CD8-positive, alpha-beta memory T cell (primary cell): Measurements from ENCODE around the gene ERFL. TPM values are rescaled to one million over a fixed set of nuclear protein-coding genes. Genes with fewer than 3 reads are reported as not detected.
A peak's percentile ranks its signal among the peaks of the same experiment; 100 is the strongest.

Experiments
- CTCF ChIA-PET: fragments of 350-600 bp; sonication (Branson Sonifier 250); formaldehyde crosslinking; loops from one replicate; lab custom pipeline; 2021; ENCODE audit warnings: antibody characterized with exemption; lab: Charles Lee
- POLR2A ChIA-PET: fragments of 350-600 bp; sonication (Branson Sonifier 250); formaldehyde crosslinking; loops from one replicate; lab custom pipeline; 2021; ENCODE audit warnings: antibody characterized with exemption; lab: Charles Lee
- DNase-seq, 5 donors: peaks; one replicate each; pipeline versions ENCODE4 v3.0.0 to v3.0.0-alpha.2; 2020 to 2022; ENCODE audit warnings: mixed read lengths in 1 of 5
- H3K27ac ChIP-seq: one replicate; pipeline ENCODE4 v1.7.0; 2013; ENCODE audit warnings: low read depth, mild to moderate bottlenecking, low read length, moderate library complexity
- H3K27me3 ChIP-seq: 2 replicates; pipeline ENCODE4 v1.7.0; 2013; ENCODE audit warnings: low read length, mild to moderate bottlenecking; ENCODE audit not compliant: insufficient read depth, poor library complexity, severe bottlenecking
- H3K36me3 ChIP-seq: 2 replicates; pipeline ENCODE4 v1.7.0; 2013; ENCODE audit warnings: mild to moderate bottlenecking, low read length, moderate library complexity; ENCODE audit not compliant: insufficient read depth
- H3K4me1 ChIP-seq: 2 replicates; pipeline ENCODE4 v1.7.0; 2013; ENCODE audit warnings: mild to moderate bottlenecking, low read length, moderate library complexity; ENCODE audit not compliant: insufficient read depth
- H3K4me3 ChIP-seq: 2 replicates; pipeline ENCODE4 v1.7.0; 2013; ENCODE audit warnings: mild to moderate bottlenecking, low read length
- H3K9me3 ChIP-seq: 2 replicates; pipeline ENCODE4 v1.7.0; 2013; ENCODE audit warnings: mild to moderate bottlenecking, low read length
- H3K27ac Mint-ChIP-seq, 8 donors: one replicate each; pipeline ENCODE4 v1.8.0; 2020 to 2021; ENCODE audit warnings: mixed read lengths in 8 of 8, mild to moderate bottlenecking in 6 of 8, inconsistent platforms in 3 of 8, moderate library complexity in 3 of 8
- H3K27me3 Mint-ChIP-seq, 2 donors: one replicate each; pipeline ENCODE4 v1.8.0; 2020 to 2021; ENCODE audit warnings: mixed read lengths in 2 of 2, mild to moderate bottlenecking in 1 of 2, moderate library complexity in 1 of 2
- H3K36me3 Mint-ChIP-seq, 3 donors: one replicate each; pipeline ENCODE4 v1.8.0; 2020 to 2021; ENCODE audit warnings: mixed read lengths in 3 of 3, inconsistent platforms in 1 of 3, mild to moderate bottlenecking in 1 of 3
- H3K4me1 Mint-ChIP-seq, 3 donors: one replicate each; pipeline ENCODE4 v1.8.0; 2020 to 2021; ENCODE audit warnings: mixed read lengths in 3 of 3, inconsistent platforms in 1 of 3, mild to moderate bottlenecking in 1 of 3
- H3K4me3 Mint-ChIP-seq, 7 donors: one replicate each; pipeline ENCODE4 v1.8.0; 2020 to 2021; ENCODE audit warnings: mixed read lengths in 7 of 7, mild to moderate bottlenecking in 6 of 7, moderate library complexity in 4 of 7, inconsistent platforms in 2 of 7
- H3K9me3 Mint-ChIP-seq, 5 donors: one replicate each; pipeline ENCODE4 v1.8.0; 2020 to 2022; ENCODE audit warnings: mixed read lengths in 5 of 5, mild to moderate bottlenecking in 3 of 5, moderate library complexity in 2 of 5, inconsistent platforms in 1 of 5
- polyA plus RNA-seq: library from polyadenylated mRNA; unstranded; fragments of 300-500 nt; fragmentation: Illumina TruSeq; gene quantifications from one replicate; pipeline ENCODE4 v1.2.3, GENCODE V29; 2021
- total RNA-seq, 2 experiments: library from RNA; stranded (reverse); gene quantifications; one replicate each; pipeline ENCODE4 v1.2.3, GENCODE V29; 2021

Gene ERFL
- total and polyA plus RNA-seq, 3 experiments from 2014 or later, result 1.3 to 1.4 TPM; not detected in 1

- Histone ChIP-seq H3K36me3 (no peaks in the 10 kb centered on the region), H3K27ac (no peak overlapping the region), H3K27me3 (peaks cover 36% of the 10 kb centered on the region), H3K9me3 (no peaks in the 10 kb centered on the region), H3K4me3 (no peak overlapping the region), H3K4me1 (peaks cover 55% of the 10 kb centered on the region)
- peaks cover 8 to 19% of the 10 kb centered on the region in 2 donors for H3K27me3 Mint-ChIP-seq
- peaks cover 0 to 4% (median 0%) of the 10 kb centered on the region in 3 donors for H3K36me3 Mint-ChIP-seq
- no peak for DNase-seq
- no peaks in the 10 kb centered on the region for H3K9me3 Mint-ChIP-seq
- CTCF ChIA-PET, result no interaction called here
- H3K4me3 Mint-ChIP-seq, result peak overlapping the region in 5 of 7 donors; percentile 28 to 50 (median 30)
- peak overlapping the region in 2 of 8 donors; percentile 34 to 61 for H3K27ac Mint-ChIP-seq
- peaks cover 35 to 53% (median 37%) of the 10 kb centered on the region in 3 donors for H3K4me1 Mint-ChIP-seq
- POLR2A ChIA-PET, result no interaction called here
These were observed 14.5 kb downstream of the ERFL start for GRCh38 chr19:41913538-41914423.

DNA sequence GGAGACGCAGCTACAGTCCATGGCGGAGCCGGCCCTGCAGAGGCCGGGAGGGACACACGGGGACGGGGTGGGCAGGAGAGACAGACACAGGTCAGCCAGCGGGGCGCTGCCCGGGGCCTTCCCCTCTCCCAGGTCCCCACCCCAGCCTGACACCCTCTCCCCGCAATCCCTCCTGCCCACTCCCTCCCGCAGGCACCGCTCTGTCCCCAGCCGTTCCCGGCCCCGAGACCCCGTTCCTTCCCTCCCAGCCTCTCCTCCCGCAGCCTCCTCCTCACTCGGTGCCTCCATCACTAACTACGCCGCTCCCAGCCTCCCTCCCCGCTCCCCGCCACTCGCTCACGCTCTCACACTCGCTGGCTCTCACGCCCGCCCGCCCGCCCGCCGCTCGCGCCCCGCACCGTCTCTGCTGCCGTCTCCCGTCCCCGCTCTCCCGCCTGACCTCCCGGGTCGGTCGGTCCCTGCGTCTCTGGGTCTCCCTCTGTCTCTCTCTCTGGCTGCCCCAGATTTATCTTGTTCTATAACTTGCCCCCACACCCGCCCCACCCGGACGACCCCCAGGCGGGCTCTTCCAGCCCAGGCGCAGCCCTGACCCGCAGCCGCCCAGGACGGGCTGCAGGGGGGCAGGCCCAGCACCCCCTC lies 15.2 kb downstream of the ERFL start:
- Mint-ChIP-seq H3K36me3 (peaks cover 0 to 8% (median 0%) of the 10 kb centered on the region in 3 donors), H3K27ac (no peak overlapping the region), H3K4me1 (peaks cover 35 to 55% (median 37%) of the 10 kb centered on the region in 3 donors), H3K27me3 (peaks cover 8 to 19% of the 10 kb centered on the region in 2 donors), H3K4me3 (peak overlapping the region in 3 of 7 donors; percentile 45 to 81 (median 50)), H3K9me3 (no peaks in the 10 kb centered on the region)
- ChIA-PET POLR2A (interaction anchor here (0.6 to 2.0 kb wide), 5 partner anchors 15 to 54 kb away, joined by 3 to 11 read pairs (median 5); no protein-coding TSS in a partner anchor), CTCF (interaction anchor here (2.2 kb wide), 1 partner anchor 40 kb away, joined by 8 read pairs; no protein-coding TSS in a partner anchor)
- DNase-seq, result no peak
- Histone ChIP-seq H3K9me3 (no peaks in the 10 kb centered on the region), H3K27ac (no peak overlapping the region), H3K4me3 (no peak overlapping the region), H3K27me3 (peaks cover 36% of the 10 kb centered on the region), H3K4me1 (peaks cover 55% of the 10 kb centered on the region), H3K36me3 (no peaks in the 10 kb centered on the region)

- H3K4me1 ChIP-seq, result peaks cover 55% of the 10 kb centered on the region
- H3K27me3 Mint-ChIP-seq, result peaks cover 8 to 20% of the 10 kb centered on the region in 2 donors
- H3K4me3 Mint-ChIP-seq, result peak overlapping the region; percentile 11 to 74 (median 60)
- H3K36me3 ChIP-seq, result no peaks in the 10 kb centered on the region
- DNase-seq, result no peak
- no peak overlapping the region for H3K4me3 ChIP-seq
- H3K27me3 ChIP-seq, result peaks cover 34% of the 10 kb centered on the region
- H3K9me3 Mint-ChIP-seq, result no peaks in the 10 kb centered on the region
- peak overlapping the region in 7 of 8 donors; percentile 72 to 88 (median 75) for H3K27ac Mint-ChIP-seq
- H3K27ac ChIP-seq, result no peak overlapping the region
- ChIA-PET CTCF (interaction anchor here (1.5 to 2.2 kb wide), 4 partner anchors 12 to 53 kb away, joined by 3 to 8 read pairs (median 5); partner anchors contain the start of gene RPS19), POLR2A (interaction anchor here (0.6 to 2.0 kb wide), 10 partner anchors 9 to 53 kb away, joined by 3 to 16 read pairs (median 4); no protein-coding TSS in a partner anchor)
- no peaks in the 10 kb centered on the region for H3K9me3 ChIP-seq
- peaks cover 38 to 59% (median 40%) of the 10 kb centered on the region in 3 donors for H3K4me1 Mint-ChIP-seq
- H3K36me3 Mint-ChIP-seq, result peaks cover 0 to 12% (median 0%) of the 10 kb centered on the region in 3 donors
These were observed 16.1 kb downstream of the ERFL start for GRCh38 chr19:41911889-41912731.

DNA sequence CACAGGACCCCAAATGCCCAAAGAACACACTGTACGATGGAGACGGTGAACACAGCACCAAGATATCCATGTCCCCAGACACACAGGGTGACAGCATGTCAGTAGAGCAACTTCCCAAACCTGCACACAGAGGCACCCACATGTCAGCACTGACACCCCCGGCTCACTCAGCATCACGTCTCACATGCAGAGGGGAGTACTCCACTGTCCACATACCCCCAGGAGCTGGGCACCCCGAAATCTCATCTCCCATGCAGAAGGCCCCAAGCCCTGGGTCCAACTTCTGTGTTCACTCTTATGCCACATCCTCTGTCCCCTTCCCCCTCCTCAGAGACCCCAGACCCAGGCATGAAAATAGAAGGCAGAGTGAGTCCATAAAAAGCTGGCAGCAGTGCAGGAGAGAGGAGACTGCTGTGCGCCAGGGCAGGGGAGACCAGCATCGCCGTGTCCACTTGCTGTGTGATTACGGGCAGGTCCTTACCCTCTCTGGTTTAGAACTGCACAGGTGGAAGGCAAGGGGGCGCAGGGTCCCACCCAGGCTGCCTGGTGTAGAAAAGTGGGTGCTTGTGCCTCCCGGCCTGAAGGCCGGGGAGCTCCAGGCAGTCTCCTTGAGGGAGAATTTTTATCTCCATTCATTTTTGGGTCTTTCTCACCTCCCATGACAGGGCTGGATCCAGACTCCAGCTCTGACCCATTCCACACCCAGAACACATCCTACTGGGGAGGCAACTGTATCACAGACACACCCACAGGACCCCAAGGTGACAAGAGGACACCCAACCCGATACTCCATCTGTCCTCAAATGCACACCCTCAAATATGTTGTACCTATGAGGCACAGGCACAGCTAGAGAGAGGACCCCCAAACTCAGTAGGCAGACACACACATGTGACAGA lies 17.0 kb downstream of the ERFL start:
- peaks cover 42 to 65% (median 43%) of the 10 kb centered on the region in 3 donors for H3K4me1 Mint-ChIP-seq
- no peak overlapping the region for H3K4me3 ChIP-seq
- no peak for DNase-seq
- H3K27ac Mint-ChIP-seq, result peak overlapping the region; percentile 37 to 88 (median 76)
- no peaks in the 10 kb centered on the region for H3K9me3 Mint-ChIP-seq
- peaks cover 50% of the 10 kb centered on the region for H3K4me1 ChIP-seq
- peaks cover 8 to 20% of the 10 kb centered on the region in 2 donors for H3K27me3 Mint-ChIP-seq
- POLR2A ChIA-PET, result interaction anchor here (0.7 to 2.0 kb wide), 8 partner anchors 8 to 38 kb away, joined by 4 to 16 read pairs (median 5); no protein-coding TSS in a partner anchor
- peaks cover 0 to 19% (median 3%) of the 10 kb centered on the region in 3 donors for H3K36me3 Mint-ChIP-seq
- peak overlapping the region; percentile 39 to 74 (median 60) for H3K4me3 Mint-ChIP-seq
- H3K27ac ChIP-seq, result no peak overlapping the region
- H3K36me3 ChIP-seq, result peaks cover 8% of the 10 kb centered on the region
- CTCF ChIA-PET, result interaction anchor here (1.5 to 2.2 kb wide), 4 partner anchors 11 to 52 kb away, joined by 3 to 8 read pairs (median 5); partner anchors contain the start of gene RPS19
- H3K9me3 ChIP-seq, result no peaks in the 10 kb centered on the region
- peaks cover 26% of the 10 kb centered on the region for H3K27me3 ChIP-seq

- H3K9me3 Mint-ChIP-seq, result no peaks in the 10 kb centered on the region
- peaks cover 0 to 27% (median 7%) of the 10 kb centered on the region in 3 donors for H3K36me3 Mint-ChIP-seq
- Histone ChIP-seq H3K4me1 (peaks cover 43% of the 10 kb centered on the region), H3K9me3 (no peaks in the 10 kb centered on the region), H3K4me3 (no peak overlapping the region), H3K27me3 (peaks cover 20% of the 10 kb centered on the region), H3K27ac (no peak overlapping the region), H3K36me3 (peaks cover 14% of the 10 kb centered on the region)
- POLR2A ChIA-PET, result interaction anchor here (0.6 to 1.5 kb wide), 4 partner anchors 10 to 51 kb away, joined by 3 to 16 read pairs (median 4); partner anchors contain the start of gene RPS19
- H3K4me1 Mint-ChIP-seq, result peaks cover 47 to 74% (median 49%) of the 10 kb centered on the region in 3 donors
- H3K27me3 Mint-ChIP-seq, result peaks cover 8 to 20% of the 10 kb centered on the region in 2 donors
- DNase-seq, result no peak
- peak overlapping the region; percentile 16 to 85 (median 42) for H3K27ac Mint-ChIP-seq
- CTCF ChIA-PET, result interaction anchor here (1.5 to 2.2 kb wide), 2 partner anchors 19 to 37 kb away, joined by 4 to 8 read pairs; no protein-coding TSS in a partner anchor
- peak overlapping the region in 3 of 7 donors; percentile 4 to 39 (median 33) for H3K4me3 Mint-ChIP-seq
These were observed 17.8 kb downstream of the ERFL start for GRCh38 chr19:41910240-41910991.

- peaks cover 42% of the 10 kb centered on the region for H3K4me1 ChIP-seq
- peaks cover 8 to 20% of the 10 kb centered on the region in 2 donors for H3K27me3 Mint-ChIP-seq
- H3K36me3 ChIP-seq, result peaks cover 21% of the 10 kb centered on the region
- no peaks in the 10 kb centered on the region for H3K9me3 ChIP-seq
- ChIA-PET CTCF (no interaction called here), POLR2A (interaction anchor here (0.6 to 1.4 kb wide), 2 partner anchors 23 to 50 kb away, joined by 3 read pairs; partner anchors contain the start of gene RPS19)
- peaks cover 1 to 34% (median 10%) of the 10 kb centered on the region in 3 donors for H3K36me3 Mint-ChIP-seq
- peaks cover 47 to 81% (median 53%) of the 10 kb centered on the region in 3 donors for H3K4me1 Mint-ChIP-seq
- H3K27ac ChIP-seq, result no peak overlapping the region
- H3K4me3 Mint-ChIP-seq, result no peak overlapping the region
- no peak overlapping the region for H3K4me3 ChIP-seq
- no peak for DNase-seq
- peak overlapping the region in 2 of 8 donors; percentile 65 to 74 for H3K27ac Mint-ChIP-seq
- no peaks in the 10 kb centered on the region for H3K9me3 Mint-ChIP-seq
- H3K27me3 ChIP-seq, result peaks cover 15% of the 10 kb centered on the region
These were observed 18.5 kb downstream of the ERFL start for GRCh38 chr19:41909706-41910105.
